Mucosa of rectum (tissue), 2 donors: ENCODE results near the gene WDR43.

Experiments
- H3K27ac ChIP-seq, 2 donors: one replicate each; pipeline ENCODE4 v1.7.0; 2013; ENCODE audit warnings: inconsistent platforms in 2 of 2, low read depth in 2 of 2, low read length in 2 of 2
- H3K27me3 ChIP-seq, 2 donors: one replicate each; pipeline ENCODE4 v1.7.0; 2013; ENCODE audit warnings: low read length in 2 of 2; ENCODE audit not compliant: control insufficient read depth in 2 of 2, insufficient read depth in 2 of 2
- H3K36me3 ChIP-seq, 2 donors: one replicate each; pipeline ENCODE4 v1.7.0; 2013; ENCODE audit warnings: low read length in 2 of 2; ENCODE audit not compliant: control insufficient read depth in 2 of 2, insufficient read depth in 2 of 2
- H3K4me1 ChIP-seq, 2 donors: one replicate each; pipeline ENCODE4 v1.7.0; 2013; ENCODE audit warnings: low read length in 2 of 2, mild to moderate bottlenecking in 1 of 2; ENCODE audit not compliant: control insufficient read depth in 2 of 2, insufficient read depth in 2 of 2
- H3K4me3 ChIP-seq, 2 donors: one replicate each; pipeline ENCODE4 v1.7.0; 2013; ENCODE audit warnings: low read length in 2 of 2
- H3K9ac ChIP-seq, 2 donors: one replicate each; pipeline ENCODE4 v1.7.0; 2013; ENCODE audit warnings: low read length in 2 of 2, low read depth in 1 of 2, mild to moderate bottlenecking in 1 of 2
- H3K9me3 ChIP-seq, 2 donors: one replicate each; pipeline ENCODE4 v1.7.0; 2013; ENCODE audit warnings: low read length in 2 of 2; ENCODE audit not compliant: control insufficient read depth in 2 of 2
- donor health status: healthy.
- donor health status: Normal muscosa, but diverticular disease.

Gene WDR43

GRCh38 chr2:28894470-28895188 lies at the start of gene WDR43:
Gene WDR43 (plus strand): TSS chr2:28894667. CDS start chr2:28894699, 32 bp downstream.
- no peaks in the 10 kb centered on the region for H3K27me3 ChIP-seq
- H3K27ac ChIP-seq, result peak within 1 kb of the TSS; percentile 46 to 80
- peak within 1 kb of the TSS; percentile 80 to 94 for H3K4me3 ChIP-seq
- H3K9ac ChIP-seq, result peak within 1 kb of the TSS; percentile 74 to 80
- no peaks in the 10 kb centered on the region for H3K9me3 ChIP-seq
- peaks cover 9% of the 10 kb centered on the region in 2 donors for H3K4me1 ChIP-seq
- no peaks in the 10 kb centered on the region for H3K36me3 ChIP-seq

GRCh38 chr2:28855193-28855592 lies 39.3 kb upstream of the WDR43 start:
- Histone ChIP-seq H3K9ac (no peak overlapping the region), H3K36me3 (peaks cover under 1 to 2% of the 10 kb centered on the region in 2 donors), H3K9me3 (no peaks in the 10 kb centered on the region), H3K4me1 (no peaks in the 10 kb centered on the region), H3K27ac (no peak overlapping the region), H3K27me3 (no peaks in the 10 kb centered on the region), H3K4me3 (no peak overlapping the region)

GRCh38 chr2:28855977-28856376 lies 38.5 kb upstream of the WDR43 start:
- Histone ChIP-seq H3K4me1 (no peaks in the 10 kb centered on the region), H3K9me3 (no peaks in the 10 kb centered on the region), H3K27ac (no peak overlapping the region), H3K4me3 (no peak overlapping the region), H3K27me3 (no peaks in the 10 kb centered on the region), H3K36me3 (peaks cover 7 to 8% of the 10 kb centered on the region in 2 donors), H3K9ac (no peak overlapping the region)

GRCh38 chr2:28868611-28869010 lies 25.9 kb upstream of the WDR43 start:
- peaks cover 22 to 24% of the 10 kb centered on the region in 2 donors for H3K4me1 ChIP-seq
- H3K4me3 ChIP-seq, result peak overlapping the region; percentile 93 to 99
- H3K9ac ChIP-seq, result no peak overlapping the region
- H3K27me3 ChIP-seq, result no peaks in the 10 kb centered on the region
- no peaks in the 10 kb centered on the region for H3K9me3 ChIP-seq
- H3K36me3 ChIP-seq, result peaks cover 4% of the 10 kb centered on the region in 2 donors
- no peak overlapping the region for H3K27ac ChIP-seq

- Histone ChIP-seq H3K4me1 (peaks cover 22 to 24% of the 10 kb centered on the region in 2 donors), H3K36me3 (peaks cover 3 to 4% of the 10 kb centered on the region in 2 donors), H3K4me3 (peak overlapping the region; percentile 93 to 99), H3K9ac (peak overlapping the region; percentile 78 to 90), H3K9me3 (no peaks in the 10 kb centered on the region), H3K27ac (peak overlapping the region; percentile 75 to 88), H3K27me3 (no peaks in the 10 kb centered on the region)
Observed at GRCh38 chr2:28869494-28870145, 24.8 kb upstream of the WDR43 start.

GRCh38 chr2:28870146-28870891 lies 24.1 kb upstream of the WDR43 start, which contains the start of gene TRMT61B:
Gene TRMT61B (minus strand): TSS chr2:28870309. CDS start chr2:28870277, 32 bp downstream.
- peaks cover 0 to 4% of the 10 kb centered on the region in 2 donors for H3K36me3 ChIP-seq
- no peaks in the 10 kb centered on the region for H3K9me3 ChIP-seq
- H3K9ac ChIP-seq, result peak within 1 kb of the TSS; percentile 78 to 90
- peak within 1 kb of the TSS; percentile 93 to 99 for H3K4me3 ChIP-seq
- peak within 1 kb of the TSS; percentile 75 to 88 for H3K27ac ChIP-seq
- H3K27me3 ChIP-seq, result no peaks in the 10 kb centered on the region
- peaks cover 19 to 22% of the 10 kb centered on the region in 2 donors for H3K4me1 ChIP-seq

- H3K9me3 ChIP-seq, result no peaks in the 10 kb centered on the region
- H3K4me1 ChIP-seq, result peaks cover 19 to 22% of the 10 kb centered on the region in 2 donors
- H3K9ac ChIP-seq, result no peak overlapping the region
- H3K36me3 ChIP-seq, result no peaks in the 10 kb centered on the region
- peaks cover 0 to 3% of the 10 kb centered on the region in 2 donors for H3K27me3 ChIP-seq
- H3K27ac ChIP-seq, result no peak overlapping the region
- H3K4me3 ChIP-seq, result no peak overlapping the region
Observed at GRCh38 chr2:28871620-28872019, 22.8 kb upstream of the WDR43 start.

GRCh38 chr2:28880193-28880592 lies 14.3 kb upstream of the WDR43 start:
- no peak overlapping the region for H3K27ac ChIP-seq
- no peak overlapping the region for H3K9ac ChIP-seq
- no peaks in the 10 kb centered on the region for H3K36me3 ChIP-seq
- H3K9me3 ChIP-seq, result no peaks in the 10 kb centered on the region
- peaks cover 0 to 4% of the 10 kb centered on the region in 2 donors for H3K27me3 ChIP-seq
- no peak overlapping the region for H3K4me3 ChIP-seq
- no peaks in the 10 kb centered on the region for H3K4me1 ChIP-seq

GRCh38 chr2:28893488-28893887 lies 979 bp upstream of the WDR43 start:
- peaks cover 9% of the 10 kb centered on the region in 2 donors for H3K4me1 ChIP-seq
- H3K9me3 ChIP-seq, result no peaks in the 10 kb centered on the region
- H3K4me3 ChIP-seq, result no peak overlapping the region
- no peaks in the 10 kb centered on the region for H3K27me3 ChIP-seq
- no peak overlapping the region for H3K9ac ChIP-seq
- H3K27ac ChIP-seq, result no peak overlapping the region
- H3K36me3 ChIP-seq, result no peaks in the 10 kb centered on the region
